HL-60 (cell line): ENCODE data around the gene SLIT1.

ENCODE experiments used
- DNase-seq, 2 experiments: peaks; one replicate each; pipeline ENCODE4 v3.0.0-alpha.2; 2010 to 2020; ENCODE audit warnings: low read depth in 1 of 2, low spot score in 1 of 2
- H3K27ac ChIP-seq: fragments of 250-450 bp; sonication (Bioruptor Pico); replicated peaks from 2 replicates; pipeline ENCODE4 v1.5.1; 2020; ENCODE audit warnings: mild to moderate bottlenecking, moderate library complexity
- H3K27me3 ChIP-seq: fragments of 250-450 bp; sonication (Bioruptor Pico); 2 replicates; pipeline ENCODE4 v1.5.1; 2021; ENCODE audit warnings: mild to moderate bottlenecking, moderate library complexity; ENCODE audit not compliant: insufficient read depth, poor library complexity, severe bottlenecking
- H3K4me3 ChIP-seq: replicated peaks from 2 replicates; pipeline ENCODE4 v1.5.1; 2011; ENCODE audit warnings: mild to moderate bottlenecking, control low read depth, low read length; ENCODE audit not compliant: insufficient read depth
- GABPA ChIP-seq: IDR thresholded peaks from 2 replicates; pipeline ENCODE4 v1.6.1; 2012; ENCODE audit warnings: low read depth
- POLR2AphosphoS5 ChIP-seq: IDR thresholded peaks from 2 replicates; pipeline ENCODE4 v1.6.1; 2012; ENCODE audit warnings: low read depth
- REST ChIP-seq: IDR thresholded peaks from 2 replicates; pipeline ENCODE4 v1.6.1; 2012; ENCODE audit warnings: low read depth; ENCODE audit not compliant: insufficient replicate concordance
- SPI1 ChIP-seq: IDR thresholded peaks from 2 replicates; pipeline ENCODE4 v1.6.1; 2012; ENCODE audit warnings: low read depth, mild to moderate bottlenecking, borderline replicate concordance
- TF ChIP-seq, protein P1 (sequence below): IDR thresholded peaks from one replicate; pipeline ENCODE4 v1.5.1; 2011; ENCODE audit warnings: low read length, control low read depth, inconsistent platforms; ENCODE audit not compliant: insufficient read depth

Gene SLIT1

GRCh38 chr10:97020452-97021400, 165.0 kb downstream of the SLIT1 start:
- TF ChIP-seq, protein P1, sequence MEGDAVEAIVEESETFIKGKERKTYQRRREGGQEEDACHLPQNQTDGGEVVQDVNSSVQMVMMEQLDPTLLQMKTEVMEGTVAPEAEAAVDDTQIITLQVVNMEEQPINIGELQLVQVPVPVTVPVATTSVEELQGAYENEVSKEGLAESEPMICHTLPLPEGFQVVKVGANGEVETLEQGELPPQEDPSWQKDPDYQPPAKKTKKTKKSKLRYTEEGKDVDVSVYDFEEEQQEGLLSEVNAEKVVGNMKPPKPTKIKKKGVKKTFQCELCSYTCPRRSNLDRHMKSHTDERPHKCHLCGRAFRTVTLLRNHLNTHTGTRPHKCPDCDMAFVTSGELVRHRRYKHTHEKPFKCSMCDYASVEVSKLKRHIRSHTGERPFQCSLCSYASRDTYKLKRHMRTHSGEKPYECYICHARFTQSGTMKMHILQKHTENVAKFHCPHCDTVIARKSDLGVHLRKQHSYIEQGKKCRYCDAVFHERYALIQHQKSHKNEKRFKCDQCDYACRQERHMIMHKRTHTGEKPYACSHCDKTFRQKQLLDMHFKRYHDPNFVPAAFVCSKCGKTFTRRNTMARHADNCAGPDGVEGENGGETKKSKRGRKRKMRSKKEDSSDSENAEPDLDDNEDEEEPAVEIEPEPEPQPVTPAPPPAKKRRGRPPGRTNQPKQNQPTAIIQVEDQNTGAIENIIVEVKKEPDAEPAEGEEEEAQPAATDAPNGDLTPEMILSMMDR: no peak
- TF ChIP-seq REST (no peak), SPI1 (no peak), POLR2AphosphoS5 (no peak), GABPA (no peak)
- Histone ChIP-seq H3K27me3 (no peaks in the 10 kb centered on the region), H3K27ac (no peak overlapping the region), H3K4me3 (no peak overlapping the region)
- DNase-seq: no peak

- H3K27me3 ChIP-seq: no peaks in the 10 kb centered on the region
- DNase-seq: no peak
- H3K4me3 ChIP-seq: no peak overlapping the region
- TF ChIP-seq SPI1 (no peak), REST (no peak), GABPA (no peak), POLR2AphosphoS5 (no peak)
- TF ChIP-seq, protein P1: no peak
- H3K27ac ChIP-seq: no peak overlapping the region
These were observed 166.4 kb downstream of the SLIT1 start for GRCh38 chr10:97019213-97019844.

GRCh38 chr10:97018251-97019212, 167.2 kb downstream of the SLIT1 start:
- no peak overlapping the region for H3K27ac ChIP-seq
- DNase-seq: no peak
- H3K4me3 ChIP-seq: no peak overlapping the region
- H3K27me3 ChIP-seq: no peaks in the 10 kb centered on the region
- TF ChIP-seq SPI1: no peak
- TF ChIP-seq, protein P1: no peak
- no peak for TF ChIP-seq REST
- no peak for TF ChIP-seq POLR2AphosphoS5
